ENCODE measurements around the gene NKX6-2.

DNA sequence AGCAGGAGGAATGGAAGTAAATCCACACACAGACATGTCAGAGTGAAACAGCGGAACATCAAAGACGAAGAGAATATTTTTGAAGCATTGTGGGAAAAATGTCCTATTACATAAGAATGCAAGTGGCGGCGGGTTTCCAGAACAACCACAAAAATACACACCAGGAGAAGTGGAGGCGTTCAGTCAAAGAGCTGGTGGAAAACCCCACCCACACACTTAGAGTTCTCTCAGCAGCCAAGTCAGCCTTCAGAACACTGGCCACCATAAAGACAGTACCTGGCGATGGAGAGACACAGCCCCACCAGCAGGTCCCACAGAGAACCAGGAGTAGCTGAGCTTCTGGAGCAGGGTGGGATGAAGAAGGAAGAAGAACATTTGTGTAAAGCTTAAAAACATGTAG, 23.7 kb downstream of the NKX6-2 start:
- TF ChIP-seq EZH2phosphoT487 (IDR thresholded peaks at IDR 0.05; ENCODE audit: borderline replicate concordance, low read length) = no peak
- TF ChIP-seq, protein P1, sequence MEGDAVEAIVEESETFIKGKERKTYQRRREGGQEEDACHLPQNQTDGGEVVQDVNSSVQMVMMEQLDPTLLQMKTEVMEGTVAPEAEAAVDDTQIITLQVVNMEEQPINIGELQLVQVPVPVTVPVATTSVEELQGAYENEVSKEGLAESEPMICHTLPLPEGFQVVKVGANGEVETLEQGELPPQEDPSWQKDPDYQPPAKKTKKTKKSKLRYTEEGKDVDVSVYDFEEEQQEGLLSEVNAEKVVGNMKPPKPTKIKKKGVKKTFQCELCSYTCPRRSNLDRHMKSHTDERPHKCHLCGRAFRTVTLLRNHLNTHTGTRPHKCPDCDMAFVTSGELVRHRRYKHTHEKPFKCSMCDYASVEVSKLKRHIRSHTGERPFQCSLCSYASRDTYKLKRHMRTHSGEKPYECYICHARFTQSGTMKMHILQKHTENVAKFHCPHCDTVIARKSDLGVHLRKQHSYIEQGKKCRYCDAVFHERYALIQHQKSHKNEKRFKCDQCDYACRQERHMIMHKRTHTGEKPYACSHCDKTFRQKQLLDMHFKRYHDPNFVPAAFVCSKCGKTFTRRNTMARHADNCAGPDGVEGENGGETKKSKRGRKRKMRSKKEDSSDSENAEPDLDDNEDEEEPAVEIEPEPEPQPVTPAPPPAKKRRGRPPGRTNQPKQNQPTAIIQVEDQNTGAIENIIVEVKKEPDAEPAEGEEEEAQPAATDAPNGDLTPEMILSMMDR (IDR thresholded peaks at IDR 0.05; ENCODE audit: low read depth, low read length, poor library complexity, severe bottlenecking) = no peak

Data from DOHH2 (cell line).